Spinal cord (tissue), 4 donors: ENCODE data around the gene LARP4B. TPM values are rescaled to one million over a fixed set of nuclear protein-coding genes. Genes with fewer than 3 reads are reported as not detected.

Source experiments
- polyA plus RNA-seq, 2 donors: library from polyadenylated mRNA; unstranded; fragments of 120-200 nt; gene quantifications; one replicate each; pipeline ENCODE4 v1.2.1, GENCODE V29; 2013; ENCODE audit not compliant: insufficient read length in 2 of 2
- total RNA-seq, 2 donors: library from RNA; depleted of rRNA in 1 of 2; stranded (reverse); fragments of 120-200 nt in 1 of 2; fragments of >200 nt in 1 of 2; gene quantifications; one replicate each; pipeline versions ENCODE4 v1.2.3 to v1.2.4, GENCODE V29; 2013 to 2014

Gene LARP4B
- total and polyA plus RNA-seq, 4 donors: 28.2 to 38.5 (median 38.0) TPM

Other genes starting within 250 kb of the LARP4B start
- 10 to 100 TPM; 15.4 to 28.8 TPM for gene DIP2C, start 242.0 kb downstream of the LARP4B start, total RNA-seq
- gene DIP2C, start 242.0 kb downstream of the LARP4B start, polyA plus RNA-seq: 10 to 100 TPM; 29.8 to 36.3 TPM
- gene GTPBP4, start 56.7 kb upstream of the LARP4B start, total RNA-seq: 10 to 100 TPM; 28.7 to 31.9 TPM
- gene GTPBP4, start 56.7 kb upstream of the LARP4B start, polyA plus RNA-seq: 10 to 100 TPM; 49.3 to 50.0 TPM
- under 1 TPM in 1 of 2 donors, not detected in 1; 0.11 TPM for gene IDI2, start 94.2 kb upstream of the LARP4B start, total RNA-seq
- gene IDI2, start 94.2 kb upstream of the LARP4B start, polyA plus RNA-seq: under 1 TPM in 1 of 2 donors, not detected in 1; 0.12 TPM
- 100 to 1,000 TPM in 1 of 2 donors, 10 to 100 TPM in 1; 90.6 to 219 TPM for gene IDI1, start 117.4 kb upstream of the LARP4B start, total RNA-seq
- 100 to 1,000 TPM; 146 to 192 TPM for gene IDI1, start 117.4 kb upstream of the LARP4B start, polyA plus RNA-seq
- gene WDR37, start 124.7 kb upstream of the LARP4B start, total RNA-seq: 10 to 100 TPM; 18.7 to 28.0 TPM
- 10 to 100 TPM; 29.8 to 32.6 TPM for gene WDR37, start 124.7 kb upstream of the LARP4B start, polyA plus RNA-seq